Fibroblast of the aortic adventitia (primary cell): ENCODE data around the gene TSPAN11. TPM values are rescaled to one million over a fixed set of nuclear protein-coding genes. Genes with fewer than 3 reads are reported as not detected.
A peak's percentile ranks its signal among the peaks of the same experiment; 100 is the strongest.

ENCODE experiments used
- DNase-seq: peaks from one replicate; pipeline ENCODE4 v3.0.0-alpha.2; 2010; ENCODE audit warnings: low read depth
- H3K4me3 ChIP-seq: 2 replicates; pipeline ENCODE4 v1.5.1; 2011; ENCODE audit warnings: low read depth, mild to moderate bottlenecking, control low read depth, low read length, moderate library complexity
- total RNA-seq: library from RNA; depleted of rRNA; stranded (reverse); fragments of >200 nt; gene quantifications from 2 replicates; pipeline ENCODE4 v1.2.3, GENCODE V29; 2012; ENCODE audit warnings: low replicate concordance
- TF ChIP-seq, protein P1 (sequence below): IDR thresholded peaks from 2 replicates; pipeline ENCODE4 v1.5.1; 2011; ENCODE audit warnings: mild to moderate bottlenecking, low read length, control low read depth, inconsistent platforms; ENCODE audit not compliant: insufficient read depth

Gene TSPAN11
- total RNA-seq, 1 donor = 0.36 TPM

DNA sequence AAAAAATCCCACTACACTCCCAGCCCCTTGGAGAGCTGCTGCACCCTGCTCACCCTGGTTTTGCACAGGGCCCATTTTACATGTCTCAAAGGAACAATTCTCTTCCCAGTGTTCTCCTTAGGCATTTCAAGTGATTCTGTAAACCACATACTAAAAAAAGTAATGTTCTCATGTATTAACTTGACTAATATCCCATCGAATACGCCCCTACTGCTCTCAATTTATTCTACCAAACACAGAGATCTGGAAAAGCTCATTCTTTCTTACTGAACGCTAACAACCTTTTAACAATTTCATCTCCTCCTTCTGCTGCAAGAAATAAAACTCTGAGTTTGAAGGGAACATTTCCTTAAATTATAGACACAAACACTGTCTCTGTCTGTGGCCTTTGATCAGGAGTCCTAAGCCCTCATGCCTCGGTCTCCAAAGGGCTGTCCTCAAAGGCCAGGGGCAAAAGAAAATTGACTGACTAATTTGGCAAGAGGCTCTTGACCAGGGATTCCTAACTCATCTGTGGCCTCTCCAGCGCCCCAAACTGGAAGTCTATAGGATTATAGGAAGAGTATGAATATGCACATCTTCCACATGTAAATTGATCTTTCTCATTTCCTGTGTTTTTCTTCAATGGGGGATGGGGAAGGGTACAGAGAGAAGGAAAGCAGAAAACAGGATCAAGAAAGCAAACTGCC, 17.1 kb upstream of the TSPAN11 start:
- H3K4me3 ChIP-seq = no peak overlapping the region
- TF ChIP-seq, protein P1, sequence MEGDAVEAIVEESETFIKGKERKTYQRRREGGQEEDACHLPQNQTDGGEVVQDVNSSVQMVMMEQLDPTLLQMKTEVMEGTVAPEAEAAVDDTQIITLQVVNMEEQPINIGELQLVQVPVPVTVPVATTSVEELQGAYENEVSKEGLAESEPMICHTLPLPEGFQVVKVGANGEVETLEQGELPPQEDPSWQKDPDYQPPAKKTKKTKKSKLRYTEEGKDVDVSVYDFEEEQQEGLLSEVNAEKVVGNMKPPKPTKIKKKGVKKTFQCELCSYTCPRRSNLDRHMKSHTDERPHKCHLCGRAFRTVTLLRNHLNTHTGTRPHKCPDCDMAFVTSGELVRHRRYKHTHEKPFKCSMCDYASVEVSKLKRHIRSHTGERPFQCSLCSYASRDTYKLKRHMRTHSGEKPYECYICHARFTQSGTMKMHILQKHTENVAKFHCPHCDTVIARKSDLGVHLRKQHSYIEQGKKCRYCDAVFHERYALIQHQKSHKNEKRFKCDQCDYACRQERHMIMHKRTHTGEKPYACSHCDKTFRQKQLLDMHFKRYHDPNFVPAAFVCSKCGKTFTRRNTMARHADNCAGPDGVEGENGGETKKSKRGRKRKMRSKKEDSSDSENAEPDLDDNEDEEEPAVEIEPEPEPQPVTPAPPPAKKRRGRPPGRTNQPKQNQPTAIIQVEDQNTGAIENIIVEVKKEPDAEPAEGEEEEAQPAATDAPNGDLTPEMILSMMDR = no peak
- DNase-seq = peak; percentile 13

DNA sequence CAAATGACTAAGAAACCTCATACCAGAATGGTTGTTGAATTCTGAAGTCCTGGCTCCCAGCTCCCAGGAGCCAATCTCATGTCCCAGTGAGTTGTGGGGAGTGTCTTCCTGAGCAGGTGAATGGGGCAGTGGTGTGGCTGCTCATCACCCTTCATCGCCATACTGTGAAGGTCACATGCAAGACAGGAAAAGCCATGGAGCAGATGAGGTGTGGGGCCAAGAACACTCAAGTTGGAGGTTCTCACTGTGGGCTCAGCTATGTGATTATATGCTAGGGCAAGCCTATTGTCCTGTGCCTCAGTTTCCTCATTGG, 16.6 kb upstream of the TSPAN11 start:
- TF ChIP-seq, protein P1 = no peak
- DNase-seq = no peak
- H3K4me3 ChIP-seq = no peak overlapping the region

DNA sequence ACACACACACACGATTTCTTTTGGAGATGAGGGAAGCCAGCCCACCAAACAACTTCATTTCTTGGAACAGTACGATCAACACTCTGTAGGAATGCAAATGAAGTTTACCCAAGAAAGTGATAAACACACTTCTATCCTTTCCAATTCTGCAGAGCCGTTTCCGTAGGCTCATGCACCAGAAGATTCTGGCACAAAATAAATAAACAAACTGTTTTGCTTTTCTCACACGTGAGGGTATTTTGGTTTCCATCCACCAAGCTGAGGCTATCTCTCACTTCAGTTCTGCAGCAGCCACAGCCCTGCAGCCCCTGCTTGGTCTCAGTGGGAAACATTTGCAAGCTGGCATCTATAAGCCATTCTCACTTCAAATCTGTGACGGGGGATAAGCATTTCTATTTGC, 15.3 kb upstream of the TSPAN11 start:
- DNase-seq = no peak
- H3K4me3 ChIP-seq = no peak overlapping the region
- TF ChIP-seq, protein P1 = no peak

DNA sequence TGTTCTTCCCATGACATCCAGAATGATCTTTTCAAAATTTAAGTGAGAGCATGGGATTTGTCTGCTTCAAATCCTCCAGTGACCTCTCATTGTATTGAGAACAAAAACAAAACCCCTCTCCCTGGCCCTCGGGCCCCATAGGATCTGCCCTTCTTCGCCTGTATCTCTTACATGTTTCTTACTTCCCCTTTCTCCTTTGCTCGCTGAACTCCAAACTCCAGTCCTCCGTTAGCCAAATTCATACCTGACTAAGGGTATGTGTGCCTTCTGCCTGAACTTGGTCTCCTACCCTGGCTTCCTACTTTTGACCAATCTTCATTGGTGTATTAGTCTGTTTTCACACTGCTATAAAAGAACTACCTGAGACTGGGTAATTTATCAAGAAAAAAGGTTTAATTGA, 13.2 kb upstream of the TSPAN11 start:
- no peak overlapping the region for H3K4me3 ChIP-seq
- TF ChIP-seq, protein P1 = no peak
- DNase-seq = no peak

DNA sequence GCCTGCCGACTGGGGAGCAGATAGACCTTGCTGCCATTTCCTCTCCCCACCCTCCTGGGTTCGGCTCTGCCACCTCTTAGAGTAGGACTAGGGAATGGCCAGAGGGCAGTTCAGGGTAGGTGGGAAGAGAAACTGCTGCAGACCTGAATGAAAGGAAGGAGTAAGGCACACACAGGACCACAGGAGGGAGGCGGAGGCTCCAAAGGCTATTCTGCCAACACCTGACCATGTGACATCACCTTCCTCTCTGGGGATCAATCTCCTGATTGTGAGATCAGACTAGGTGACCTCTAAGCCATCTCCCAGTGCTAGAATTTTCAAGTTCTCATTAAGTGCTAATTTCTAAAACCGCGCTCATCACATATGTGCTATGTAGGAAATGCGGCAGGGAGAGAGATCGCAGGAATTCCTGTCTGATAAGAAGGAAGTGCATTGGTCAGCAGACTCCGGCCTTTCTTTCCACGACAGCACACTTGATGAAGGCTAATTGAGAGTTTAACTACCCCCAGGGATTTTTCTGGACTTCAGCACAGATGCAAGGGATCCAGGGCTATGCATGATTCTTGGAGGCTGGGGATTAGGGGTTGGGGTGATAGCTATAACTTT, 11.5 kb upstream of the TSPAN11 start:
- TF ChIP-seq, protein P1 = no peak
- H3K4me3 ChIP-seq = no peak overlapping the region
- DNase-seq = no peak

DNA sequence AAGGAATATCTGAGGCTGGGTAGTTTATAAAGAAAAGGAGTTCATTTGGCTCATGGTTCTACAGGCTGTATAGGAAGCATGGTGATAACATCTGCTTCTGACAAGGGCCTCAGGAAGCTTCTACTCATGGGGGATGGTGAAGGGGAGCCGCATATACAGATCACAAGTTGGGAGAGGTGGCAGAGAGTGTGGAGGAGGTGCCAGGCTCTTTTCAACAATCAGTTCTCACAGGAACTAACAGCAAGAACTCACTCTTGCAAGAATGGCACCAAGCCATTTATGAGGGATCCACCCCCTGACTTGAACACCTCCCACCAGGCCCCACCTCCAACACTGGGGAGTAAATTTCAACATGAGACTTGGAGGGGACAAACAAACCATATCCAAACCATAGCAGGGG, 3.5 kb upstream of the TSPAN11 start:
- H3K4me3 ChIP-seq = no peak overlapping the region
- DNase-seq = no peak
- TF ChIP-seq, protein P1 = no peak
